GM20000 (cell line): ENCODE results near the gene COL23A1.

Experiments used
- DNase-seq: peaks from one replicate; pipeline ENCODE4 v3.0.0; 2012; ENCODE audit warnings: low spot score
- TF ChIP-seq, protein P1 (sequence below): IDR thresholded peaks from 2 replicates; pipeline ENCODE4 v1.5.1; 2012; ENCODE audit warnings: mild to moderate bottlenecking, control low read depth; ENCODE audit errors: extremely low read depth, missing control alignments

Gene COL23A1

DNA sequence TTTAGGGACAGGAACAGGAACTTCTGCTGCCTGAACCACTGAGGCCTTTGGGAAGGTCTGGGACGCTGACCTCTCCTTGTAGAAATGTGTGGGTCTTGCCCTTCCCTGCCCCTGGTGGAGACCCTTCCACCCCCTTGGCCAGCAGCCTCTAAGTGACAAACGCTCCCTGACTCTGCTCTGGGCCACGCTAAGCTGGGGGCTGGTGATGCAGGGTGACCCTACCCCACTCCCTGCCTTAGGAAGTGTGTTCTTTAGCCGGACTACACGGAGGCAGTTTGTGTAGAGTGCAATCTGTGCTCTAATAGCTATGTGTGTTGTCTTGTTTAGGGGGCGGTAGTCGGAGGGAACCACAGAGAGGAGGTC is 123.0 kb downstream of the COL23A1 start:
- TF ChIP-seq, protein P1, sequence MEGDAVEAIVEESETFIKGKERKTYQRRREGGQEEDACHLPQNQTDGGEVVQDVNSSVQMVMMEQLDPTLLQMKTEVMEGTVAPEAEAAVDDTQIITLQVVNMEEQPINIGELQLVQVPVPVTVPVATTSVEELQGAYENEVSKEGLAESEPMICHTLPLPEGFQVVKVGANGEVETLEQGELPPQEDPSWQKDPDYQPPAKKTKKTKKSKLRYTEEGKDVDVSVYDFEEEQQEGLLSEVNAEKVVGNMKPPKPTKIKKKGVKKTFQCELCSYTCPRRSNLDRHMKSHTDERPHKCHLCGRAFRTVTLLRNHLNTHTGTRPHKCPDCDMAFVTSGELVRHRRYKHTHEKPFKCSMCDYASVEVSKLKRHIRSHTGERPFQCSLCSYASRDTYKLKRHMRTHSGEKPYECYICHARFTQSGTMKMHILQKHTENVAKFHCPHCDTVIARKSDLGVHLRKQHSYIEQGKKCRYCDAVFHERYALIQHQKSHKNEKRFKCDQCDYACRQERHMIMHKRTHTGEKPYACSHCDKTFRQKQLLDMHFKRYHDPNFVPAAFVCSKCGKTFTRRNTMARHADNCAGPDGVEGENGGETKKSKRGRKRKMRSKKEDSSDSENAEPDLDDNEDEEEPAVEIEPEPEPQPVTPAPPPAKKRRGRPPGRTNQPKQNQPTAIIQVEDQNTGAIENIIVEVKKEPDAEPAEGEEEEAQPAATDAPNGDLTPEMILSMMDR = no peak
- DNase-seq = no peak

DNA sequence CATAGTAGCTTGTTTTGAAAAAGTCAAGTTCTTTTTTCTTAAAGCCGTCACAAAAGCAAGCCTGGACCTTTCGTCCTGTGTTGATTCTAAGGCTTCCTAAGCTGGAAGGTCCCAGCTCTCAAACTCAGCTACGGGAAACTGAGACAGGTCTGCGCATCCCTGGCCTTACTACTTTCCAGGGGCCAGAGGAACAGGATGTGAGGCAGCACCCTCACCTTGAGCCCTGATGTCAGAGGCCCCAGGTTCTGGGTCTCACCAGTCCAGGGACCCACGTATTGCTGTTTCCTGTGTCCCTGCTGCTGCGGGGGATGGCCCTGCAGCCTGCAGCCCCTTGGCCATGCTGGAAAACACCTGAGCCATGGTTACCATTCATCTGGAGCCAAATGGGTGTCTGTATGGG is 123.9 kb downstream of the COL23A1 start:
- DNase-seq = no peak
- TF ChIP-seq, protein P1 = no peak

DNA sequence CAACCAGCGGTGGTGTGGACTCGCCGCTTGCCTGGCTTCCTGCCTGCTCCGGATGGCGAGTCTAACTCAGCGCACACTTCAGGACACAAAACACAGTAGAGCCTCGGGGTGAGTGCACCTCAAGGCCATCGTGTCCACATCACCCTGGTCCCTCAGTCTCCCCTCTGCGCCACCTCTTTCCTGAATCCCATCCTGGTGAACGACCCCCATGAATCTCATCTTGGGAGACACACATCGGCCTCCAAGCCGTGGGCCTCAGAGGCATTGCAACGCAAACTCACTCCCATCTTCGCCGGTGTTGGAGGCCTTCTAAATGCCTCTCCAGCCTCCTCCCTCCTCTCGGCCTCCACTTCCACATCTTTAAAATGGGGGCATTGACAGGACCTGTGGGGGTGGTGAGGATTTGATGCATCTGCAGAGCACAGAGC is 124.3 kb downstream of the COL23A1 start:
- TF ChIP-seq, protein P1 = no peak
- DNase-seq = no peak

DNA sequence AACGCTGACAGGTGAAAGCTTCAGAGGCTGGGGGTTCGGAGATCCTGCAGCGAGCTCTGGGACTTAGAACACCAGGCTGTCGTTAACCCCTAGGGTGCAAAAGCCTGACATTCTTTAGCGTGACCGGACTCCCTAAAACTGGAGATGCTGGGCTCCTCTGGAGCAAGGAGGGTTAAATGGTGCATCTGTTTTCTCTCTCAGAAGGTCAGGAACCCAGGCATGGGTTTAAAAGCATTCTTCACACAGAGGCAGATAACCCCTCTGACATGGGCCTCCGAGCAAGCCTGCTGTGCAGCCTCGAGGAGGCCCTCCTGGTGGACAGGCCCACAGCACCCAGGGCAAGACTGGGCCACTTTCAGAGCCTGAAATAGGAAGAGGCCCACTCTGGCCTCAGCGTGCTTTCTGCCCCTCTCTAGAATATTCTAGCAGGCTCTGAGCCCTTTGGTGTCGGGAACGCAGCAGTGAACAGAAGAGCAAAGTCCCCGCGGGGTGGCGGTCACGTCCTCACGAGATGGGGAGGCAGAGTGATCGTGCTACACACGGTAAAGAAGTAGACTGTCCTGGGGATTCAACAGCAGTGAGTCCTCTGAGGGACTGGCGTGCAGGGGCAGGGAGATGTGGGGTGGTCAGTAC is 124.8 kb downstream of the COL23A1 start:
- DNase-seq = no peak
- TF ChIP-seq, protein P1 = no peak

DNA sequence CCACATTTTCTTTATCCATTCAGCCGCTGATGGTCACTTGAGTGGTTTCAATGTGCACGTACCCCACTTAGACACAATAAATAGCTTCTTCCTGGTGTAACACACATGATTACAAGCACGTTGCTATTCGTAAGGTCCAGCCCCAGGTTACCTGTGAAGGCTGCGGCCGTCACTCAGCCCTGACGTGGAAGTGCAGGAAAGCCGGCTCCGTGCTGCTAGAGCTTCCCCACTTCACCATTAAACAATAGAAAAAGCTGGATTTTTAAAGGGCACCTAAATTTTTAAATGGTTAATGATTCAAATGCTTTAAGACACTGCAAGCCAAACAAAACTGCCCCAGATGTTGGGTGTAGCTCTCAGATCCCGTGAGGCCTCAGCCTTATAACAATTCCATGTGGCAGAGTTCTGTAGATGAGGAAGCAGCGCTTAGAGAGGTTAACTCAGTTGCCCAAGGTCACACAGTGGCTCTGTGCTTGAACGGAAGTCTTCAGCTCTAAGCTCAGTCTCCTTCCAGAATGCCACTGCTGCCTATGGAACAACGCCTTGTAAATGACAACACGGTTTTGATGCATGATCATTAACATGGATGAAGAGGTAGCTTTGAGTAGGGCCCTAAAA is 125.7 kb downstream of the COL23A1 start:
- no peak for DNase-seq
- TF ChIP-seq, protein P1 = no peak

DNA sequence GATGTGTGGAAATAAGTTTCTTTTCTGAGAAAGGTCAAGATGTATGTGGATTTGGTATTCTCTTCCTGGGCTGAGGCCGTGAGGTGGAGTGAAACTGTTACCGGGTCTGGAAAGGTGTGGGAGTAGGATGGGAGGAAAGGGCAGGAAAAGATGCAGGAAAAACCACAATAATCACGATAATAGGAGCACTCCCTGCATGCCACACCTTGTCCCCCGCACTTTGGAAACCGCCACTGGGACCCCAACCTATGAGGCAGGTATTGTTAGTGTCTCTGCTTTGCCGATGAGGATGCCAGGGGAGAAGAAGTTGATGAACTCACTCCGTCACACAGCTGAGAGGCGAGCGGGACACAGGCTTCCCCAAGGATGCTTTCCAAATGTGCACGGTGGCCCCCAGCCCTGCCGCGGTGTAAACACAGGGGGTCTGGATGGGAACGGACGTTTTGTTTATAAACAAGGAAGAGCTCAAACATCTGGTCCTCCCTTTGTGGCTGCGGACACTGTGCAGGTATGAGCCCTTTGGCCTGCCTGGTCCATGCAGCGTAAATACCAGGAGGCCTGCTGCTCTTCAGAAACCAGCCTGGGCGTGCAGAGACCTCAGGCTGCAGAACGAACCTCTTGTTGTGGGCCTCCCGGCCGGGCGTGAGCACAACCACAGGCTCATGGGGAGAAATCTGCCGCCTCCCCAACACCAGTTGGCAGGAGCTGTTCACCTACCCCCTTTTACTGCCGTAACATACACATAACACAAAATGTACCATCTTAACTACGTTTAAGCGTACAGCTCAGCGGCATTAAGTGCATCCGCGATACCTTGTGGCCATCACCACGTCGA is 126.7 kb downstream of the COL23A1 start:
- TF ChIP-seq, protein P1 = no peak
- DNase-seq = no peak

DNA sequence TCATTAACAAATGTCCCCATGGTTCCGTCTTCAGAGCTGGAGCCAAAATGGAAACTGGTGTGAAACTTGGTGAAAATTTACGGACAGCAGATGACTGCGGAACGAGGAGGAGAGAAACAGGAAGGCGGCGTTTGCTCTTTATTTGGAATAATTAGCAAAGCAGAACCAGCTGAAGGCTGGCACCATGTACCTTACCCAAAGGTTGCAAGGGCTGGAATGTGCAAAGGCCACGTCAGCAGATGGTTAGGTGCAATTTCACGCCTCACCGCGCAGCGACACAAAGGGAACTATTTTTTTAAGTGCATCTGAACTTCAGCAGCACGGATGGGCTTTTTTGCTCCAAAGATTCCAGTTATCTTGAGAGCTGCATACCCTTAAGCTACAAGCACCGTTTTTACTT is 127.4 kb downstream of the COL23A1 start:
- no peak for DNase-seq
- TF ChIP-seq, protein P1 = no peak
